Measurements from ENCODE around the gene PTGES3. TPM values are rescaled to one million over a fixed set of nuclear protein-coding genes. Genes with fewer than 3 reads are reported as not detected.

PTGES3 gene
- total and polyA plus RNA-seq, 2 of the 8 experiments (the other 6 are each of a cell fraction or from before 2014, with no cell fraction given), result 111 to 464 TPM

DNA sequence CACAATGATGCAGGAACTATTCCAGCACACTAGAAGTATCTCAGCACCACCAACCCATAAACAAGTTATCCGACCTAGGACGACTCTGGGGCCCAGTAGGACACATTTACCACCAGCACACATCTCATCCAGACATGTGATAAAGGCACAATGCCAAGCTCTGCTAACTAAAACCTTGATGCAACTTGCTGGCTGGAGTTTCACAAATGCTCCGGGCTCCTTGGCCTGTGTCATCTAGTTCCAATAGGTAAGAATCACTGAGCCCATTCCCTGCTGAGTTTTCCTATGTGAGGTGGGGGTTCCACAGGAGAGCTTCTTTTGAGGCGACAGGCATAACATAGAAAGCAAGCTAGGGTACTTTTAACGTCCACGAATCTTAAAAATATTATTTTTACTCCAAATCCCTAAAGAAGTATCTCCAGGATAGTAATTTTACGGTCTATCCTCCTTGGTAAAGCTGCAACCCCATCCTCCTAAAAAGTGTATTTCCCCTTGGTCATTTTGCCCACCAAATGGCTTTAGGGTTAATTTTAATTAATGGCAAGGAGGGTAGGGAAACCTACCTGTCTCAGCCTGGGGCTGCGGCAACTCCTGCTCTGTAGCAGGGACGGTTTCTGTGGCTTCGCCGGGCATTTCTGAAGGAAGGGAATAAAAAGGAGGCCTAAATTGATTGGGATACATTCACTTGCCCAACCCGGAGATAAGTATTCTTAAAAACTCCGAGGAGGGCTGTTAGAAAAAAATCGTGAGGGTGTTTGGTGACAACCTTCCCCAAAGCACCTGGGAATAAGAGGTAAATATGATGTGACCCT is 36.0 kb upstream of the PTGES3 start:
- DNase-seq (ENCODE audit: low read depth in 1 of 2, low spot score in 2 of 2) (no peak), FAIRE-seq (no peak)
- H3K14ac ChIP-seq (ENCODE audit: insufficient read length), result peak overlapping the region; percentile 57

More for the DNA sequence above, 36.0 kb upstream of the PTGES3 start:
- Histone ChIP-seq H3K56ac (replicated peaks; ENCODE audit: insufficient read length, low read depth, low read length) (peak overlapping the region; percentile 71), H3K18ac (ENCODE audit: extremely low read depth, low read length) (peak overlapping the region; percentile 98; the same call in 1 of the 2 replicates), H2BK120ac (replicated peaks; ENCODE audit: low read depth, low read length) (peak overlapping the region; percentile 24), H3K9me3 (ENCODE audit: insufficient read depth in 2 of 2, low read depth in 1 of 2, low read length in 1 of 2) (no peaks in the 10 kb centered on the region), H3K9ac (replicated peaks in 1 of 4; ENCODE audit: extremely low read depth in 1 of 4, low read depth in 3 of 4, low read length in 3 of 4) (peak overlapping the region; percentile 91 to 100 (median 99)), H2AFZ (ENCODE audit: low read length) (no peak overlapping the region), H2BK5ac (ENCODE audit: low read depth, low read length) (peak overlapping the region; percentile 99), H2AK5ac (ENCODE audit: low read depth, low read length) (peak overlapping the region; percentile 99; the same call in 1 of the 2 replicates), H3K23ac (ENCODE audit: insufficient read length) (no peak overlapping the region), H4K5ac (ENCODE audit: insufficient read length, low read depth, low read length) (peak overlapping the region; percentile 90), H4K91ac (replicated peaks; ENCODE audit: insufficient read length, low read length) (peak overlapping the region; percentile 95), H3K27ac (ENCODE audit: low read depth, low read length) (peak overlapping the region; percentile 93), H2BK20ac (ENCODE audit: low read length) (no peak overlapping the region), H3K4me1 (replicated peaks in 1 of 4; ENCODE audit: control insufficient read depth in 3 of 4, insufficient read depth in 4 of 4, low read length in 3 of 4) (peaks cover 11 to 34% (median 21%) of the 10 kb centered on the region in 4 experiments; a peak in 6 of 7 replicates), H3K23me2 (ENCODE audit: low read depth, low read length) (no peaks in the 10 kb centered on the region; the same call in none of the 2 replicates), H4K20me1 (replicated peaks in 1 of 2; ENCODE audit: control insufficient read depth in 1 of 2, insufficient read depth in 2 of 2, low read length in 2 of 2) (peaks cover 32 to 34% of the 10 kb centered on the region in 2 experiments), H3K4me3 (ENCODE audit: extremely low read depth in 1 of 4, insufficient read depth in 2 of 4, low read depth in 3 of 4, low read length in 4 of 4) (peak overlapping the region; percentile 75 to 100 (median 98)), H3K79me1 (ENCODE audit: low read depth, low read length) (peaks cover 22% of the 10 kb centered on the region), H4K8ac (ENCODE audit: extremely low read depth, insufficient read depth, low read length) (no peak overlapping the region), H3K27me3 (replicated peaks in 1 of 4; ENCODE audit: control insufficient read depth in 3 of 4, extremely low read depth in 1 of 4, insufficient read depth in 3 of 4, low read length in 3 of 4) (no peaks in the 10 kb centered on the region), H3K79me2 (ENCODE audit: control insufficient read depth in 1 of 2, insufficient read depth in 2 of 2, low read length in 2 of 2) (peaks cover 47 to 60% of the 10 kb centered on the region in 2 experiments), H3K36me3 (ENCODE audit: control insufficient read depth in 2 of 4, insufficient read depth in 4 of 4, low read length in 3 of 4) (peaks cover 5 to 45% (median 24%) of the 10 kb centered on the region in 4 experiments; a peak in 6 of 8 replicates), H3K4me2 (ENCODE audit: insufficient read depth in 1 of 2, low read depth in 2 of 2, low read length in 2 of 2) (peak overlapping the region; percentile 74 to 96), H2BK12ac (ENCODE audit: low read depth, low read length) (peak overlapping the region; percentile 75; the same call in 1 of the 2 replicates), H2BK15ac (ENCODE audit: low read length) (no peak overlapping the region), H3K4ac (replicated peaks; ENCODE audit: insufficient read length, low read depth, low read length) (peak overlapping the region; percentile 10)
- ChIA-PET CTCF (ENCODE audit: partially characterized antibody) (interaction anchor here (0.5 to 1.6 kb wide), 6 partner anchors 13 to 324 kb away, joined by 3 to 5 read pairs (median 3); no protein-coding TSS in a partner anchor), POLR2A (ENCODE audit: partially characterized antibody) (interaction anchor here (0.9 to 52.4 kb wide), 8 partner anchors 13 to 264 kb away, joined by 3 to 1406 read pairs (median 4); partner anchors contain the start of genes ATP5F1B, BAZ2A, NACA and PRIM1)
- TF ChIP-seq POLR2A (IDR thresholded peaks at IDR 0.05; ENCODE audit: control extremely low read depth in 1 of 2, low read depth in 2 of 2, low read length in 2 of 2), result 0 out of 3 replicates have a peak, but pooled peaks of 1 of the 2 experiments have one; percentile 25
- TF ChIP-seq, protein P1, sequence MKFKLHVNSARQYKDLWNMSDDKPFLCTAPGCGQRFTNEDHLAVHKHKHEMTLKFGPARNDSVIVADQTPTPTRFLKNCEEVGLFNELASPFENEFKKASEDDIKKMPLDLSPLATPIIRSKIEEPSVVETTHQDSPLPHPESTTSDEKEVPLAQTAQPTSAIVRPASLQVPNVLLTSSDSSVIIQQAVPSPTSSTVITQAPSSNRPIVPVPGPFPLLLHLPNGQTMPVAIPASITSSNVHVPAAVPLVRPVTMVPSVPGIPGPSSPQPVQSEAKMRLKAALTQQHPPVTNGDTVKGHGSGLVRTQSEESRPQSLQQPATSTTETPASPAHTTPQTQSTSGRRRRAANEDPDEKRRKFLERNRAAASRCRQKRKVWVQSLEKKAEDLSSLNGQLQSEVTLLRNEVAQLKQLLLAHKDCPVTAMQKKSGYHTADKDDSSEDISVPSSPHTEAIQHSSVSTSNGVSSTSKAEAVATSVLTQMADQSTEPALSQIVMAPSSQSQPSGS (IDR thresholded peaks at IDR 0.05; ENCODE audit: low read length), result no peak
- 0 out of 4 replicates have a peak, but pooled peaks of 1 of the 2 experiments have one; percentile 12 for TF ChIP-seq SIN3A (conservative IDR thresholded peaks at IDR 0.05 in 1 of 2, IDR thresholded peaks at IDR 0.05 in 1 of 2; ENCODE audit: low read depth in 1 of 2, low read length in 2 of 2)
- peak; percentile 32; the same call in 1 of the 2 replicates for TF ChIP-seq TBP (IDR thresholded peaks at IDR 0.05; ENCODE audit: low read depth, low read length)
- no peak for TF ChIP-seq JUND (IDR thresholded peaks at IDR 0.05; ENCODE audit: low read length)
- TF ChIP-seq NRF1 (IDR thresholded peaks at IDR 0.05; ENCODE audit: low read depth, low read length), result no peak
- WGBS, 2 experiments (ENCODE audit: extremely low coverage in 1 of 2, insufficient coverage in 1 of 2, insufficient read length in 1 of 2, insufficient replicate concordance in 2 of 2, low coverage in 1 of 2, low lambda C conversion rate in 2 of 2, missing lambda C conversion rate in 1 of 2), result 6% methylated on average over 14 of the region's 14 CpGs; no CpG with 5 or more reads in 1 of the 2 experiments
